ENCODE data around the gene TSPAN14.

- no peak for TF ChIP-seq CTCF (IDR thresholded peaks at IDR 0.05; ENCODE audit: low read length)
- no peak for TF ChIP-seq EZH2 (optimal IDR thresholded peaks at IDR 0.05; ENCODE audit: low read depth, low read length)
- TF ChIP-seq EZH2phosphoT487 (IDR thresholded peaks at IDR 0.05; ENCODE audit: low read length): no peak
These were observed 128.3 kb downstream of the TSPAN14 start for GRCh38 chr10:80582286-80582960.

All from MM.1S (cell line).